ENCODE measurements around the gene RAB24.

RAB24 gene

GRCh38 chr5:177333420-177334154 is 30.1 kb upstream of the RAB24 start:
- no peak for DNase-seq (ENCODE audit: low read depth)

- DNase-seq (ENCODE audit: low read depth): no peak
Measured at GRCh38 chr5:177332896-177333260, 29.4 kb upstream of the RAB24 start.

GRCh38 chr5:177332031-177332895 is 28.7 kb upstream of the RAB24 start:
- DNase-seq (ENCODE audit: low read depth): no peak

GRCh38 chr5:177330991-177331842 is 27.7 kb upstream of the RAB24 start:
- no peak for DNase-seq (ENCODE audit: low read depth)

GRCh38 chr5:177329883-177330282 is 26.4 kb upstream of the RAB24 start:
- no peak for DNase-seq (ENCODE audit: low read depth)

DNA sequence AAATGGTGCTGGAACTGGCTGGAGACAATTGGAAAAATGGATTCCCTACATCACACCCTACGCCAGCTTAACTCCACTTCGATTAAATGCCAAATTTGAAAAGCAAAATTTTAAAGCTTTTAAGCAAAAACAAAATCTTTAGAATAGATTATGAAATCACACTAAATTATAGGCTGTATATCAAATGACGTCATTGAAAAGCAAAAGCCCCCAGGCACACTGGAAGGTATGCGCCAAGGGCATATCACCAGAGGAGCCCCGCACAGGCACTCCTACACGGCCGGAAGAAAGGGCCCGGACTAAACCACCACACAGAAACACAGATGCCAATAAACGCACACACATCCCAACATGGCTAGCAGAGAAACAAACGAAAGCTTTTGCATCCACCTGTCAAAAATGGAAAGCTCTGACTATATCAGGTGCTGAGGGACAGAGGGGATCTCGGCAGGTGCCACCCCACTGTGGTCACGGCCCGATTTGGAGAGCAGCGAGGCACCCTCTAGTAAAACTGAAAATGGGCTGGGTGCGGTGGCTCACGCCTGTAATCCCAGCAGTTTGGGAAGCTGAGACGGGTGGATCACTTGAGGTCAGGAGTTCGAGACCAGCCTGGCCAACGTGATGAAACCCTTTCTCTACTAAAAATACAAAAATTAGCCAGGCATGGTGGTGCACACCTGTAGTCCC is 25.2 kb upstream of the RAB24 start:
- DNase-seq (ENCODE audit: low read depth): no peak

DNA sequence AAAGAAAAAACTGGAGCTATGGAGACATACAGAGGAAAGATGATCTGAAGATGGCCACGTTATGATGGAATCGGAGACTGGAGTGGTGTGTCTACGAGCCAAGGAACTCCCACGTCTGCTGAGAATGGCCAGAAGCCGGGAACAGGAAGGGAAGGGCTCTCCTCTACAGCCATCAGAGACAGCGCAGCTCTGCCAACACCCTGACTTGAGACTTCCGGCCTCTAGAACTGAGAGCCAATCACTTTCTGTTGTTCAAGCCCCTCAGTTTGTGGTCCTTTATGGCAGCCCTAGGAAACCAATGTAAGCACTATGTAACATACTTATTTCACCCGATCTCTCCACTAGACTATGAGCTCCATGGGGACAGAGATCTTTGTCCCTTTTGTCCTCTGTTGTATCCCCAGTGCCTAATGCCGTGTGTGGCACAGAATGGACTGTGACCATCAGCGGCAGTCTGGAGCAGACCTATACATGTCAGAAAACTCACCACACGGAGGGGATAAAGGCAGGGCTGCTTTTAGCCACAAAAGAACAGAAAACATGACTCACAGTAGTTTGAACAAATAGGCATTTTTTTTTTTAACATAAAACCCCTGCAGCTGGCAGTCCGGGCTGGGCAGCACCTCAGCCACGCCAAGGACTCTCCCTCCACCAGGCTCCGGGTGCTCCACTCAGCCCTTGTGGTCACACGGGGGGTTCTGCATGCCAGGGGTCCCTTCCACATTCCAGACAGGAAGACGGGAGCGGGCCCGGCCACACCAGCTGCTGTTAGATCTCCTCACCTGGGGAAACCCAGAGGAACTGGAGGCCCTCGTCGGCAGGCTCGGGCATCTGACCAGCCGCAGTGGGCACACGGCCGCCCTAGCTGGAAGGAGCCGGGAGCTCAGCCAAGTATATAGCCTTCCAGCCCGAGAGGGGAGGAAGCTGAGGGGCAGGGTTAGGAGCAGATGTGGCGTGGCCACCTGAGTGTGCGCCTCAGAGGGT is 24.3 kb upstream of the RAB24 start:
- no peak for DNase-seq (ENCODE audit: low read depth)

DNA sequence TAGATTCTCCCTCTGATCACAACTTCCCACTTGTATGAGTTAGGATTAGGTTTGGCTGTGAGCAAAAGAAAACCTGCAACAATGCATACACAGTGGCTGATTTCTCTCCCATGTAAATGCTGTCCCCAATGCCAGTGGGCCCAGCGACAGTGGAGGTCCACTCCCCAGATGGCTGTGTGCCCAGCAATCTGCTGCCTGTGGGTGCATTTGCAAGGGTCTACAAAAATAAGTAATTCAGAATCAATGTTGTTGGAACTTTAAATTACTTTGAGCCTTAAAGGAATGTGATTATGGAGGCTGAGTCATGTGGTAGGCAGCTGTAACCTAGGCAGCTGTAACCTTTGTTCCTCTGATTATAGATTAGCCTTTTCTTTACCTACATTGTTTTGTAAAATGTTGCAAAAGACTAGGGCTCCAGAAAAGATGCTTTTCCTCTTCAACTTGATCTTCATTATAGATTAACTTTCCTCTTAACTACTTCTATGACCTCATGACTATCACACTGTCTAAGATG is 22.4 kb upstream of the RAB24 start:
- DNase-seq (ENCODE audit: low read depth): no peak

- DNase-seq (ENCODE audit: low read depth): no peak
Measured at GRCh38 chr5:177320879-177321278, 17.4 kb upstream of the RAB24 start.

- DNase-seq (ENCODE audit: low read depth): no peak
Measured at GRCh38 chr5:177319913-177320588, 16.5 kb upstream of the RAB24 start.

DNA sequence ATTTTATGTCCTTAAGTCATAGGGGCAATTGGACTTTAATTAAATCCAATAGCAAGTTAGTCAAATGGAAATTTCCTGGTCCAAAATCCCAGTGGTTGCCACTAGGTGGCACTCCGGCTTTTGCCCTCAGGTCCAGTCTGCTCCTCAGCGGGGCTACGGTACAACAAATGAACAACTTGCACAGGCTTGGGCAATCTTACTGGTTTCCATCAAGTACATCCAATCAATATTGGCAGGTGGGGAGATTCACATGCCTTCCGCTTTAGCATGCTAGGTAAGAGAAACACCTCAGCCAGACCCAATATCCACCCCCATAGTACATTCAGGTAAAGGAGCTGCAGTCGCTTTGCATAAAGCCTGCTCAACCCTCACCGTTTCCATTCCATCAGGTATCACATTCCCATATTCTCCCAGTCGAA is 14.4 kb upstream of the RAB24 start:
- peak; percentile 58 for DNase-seq (ENCODE audit: low read depth)

DNA sequence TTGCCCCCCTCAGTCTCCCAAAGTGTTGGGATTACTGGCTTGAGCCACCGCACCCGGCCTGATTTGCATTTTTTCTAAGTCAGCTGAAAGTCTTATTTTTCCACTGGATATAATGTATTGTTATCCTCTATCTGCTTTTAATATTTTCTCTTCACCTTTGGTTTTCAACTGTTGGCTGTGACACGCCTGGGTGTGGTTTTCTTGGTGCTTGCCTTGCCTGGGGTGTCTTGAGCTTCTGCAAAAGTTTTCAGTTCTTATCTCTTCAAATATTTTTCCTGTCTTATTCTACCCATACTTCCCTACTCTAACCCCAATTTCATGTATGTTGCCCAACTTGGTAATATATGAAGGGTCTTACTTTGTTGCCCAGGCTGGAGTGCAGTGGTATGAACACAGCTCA is 12.5 kb upstream of the RAB24 start:
- DNase-seq (ENCODE audit: low read depth): no peak

DNA sequence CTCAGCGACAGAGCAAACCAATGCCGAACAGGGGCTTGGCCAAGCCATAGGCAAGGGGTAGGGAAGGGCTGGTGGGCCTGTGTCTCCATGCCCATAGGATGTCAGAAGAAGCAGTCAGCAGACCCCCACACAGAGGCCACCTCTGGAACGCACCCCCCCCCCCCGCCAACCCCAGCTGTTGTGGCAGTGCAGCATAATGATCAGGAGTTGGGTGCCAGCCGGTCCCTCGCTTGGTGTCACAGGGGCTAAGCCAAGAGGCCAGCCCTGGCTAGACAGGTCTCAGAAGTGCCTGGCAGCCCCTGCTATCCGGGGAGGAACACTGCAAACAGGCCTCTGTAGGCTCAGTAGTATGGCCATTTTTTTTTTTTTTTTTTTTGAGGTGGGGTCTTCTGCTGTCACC is 11.9 kb upstream of the RAB24 start:
- no peak for DNase-seq (ENCODE audit: low read depth)

GRCh38 chr5:177314376-177315342 is 11.1 kb upstream of the RAB24 start:
- no peak for DNase-seq (ENCODE audit: low read depth)

GRCh38 chr5:177313561-177314259 is 10.2 kb upstream of the RAB24 start:
- no peak for DNase-seq (ENCODE audit: low read depth)

DNA sequence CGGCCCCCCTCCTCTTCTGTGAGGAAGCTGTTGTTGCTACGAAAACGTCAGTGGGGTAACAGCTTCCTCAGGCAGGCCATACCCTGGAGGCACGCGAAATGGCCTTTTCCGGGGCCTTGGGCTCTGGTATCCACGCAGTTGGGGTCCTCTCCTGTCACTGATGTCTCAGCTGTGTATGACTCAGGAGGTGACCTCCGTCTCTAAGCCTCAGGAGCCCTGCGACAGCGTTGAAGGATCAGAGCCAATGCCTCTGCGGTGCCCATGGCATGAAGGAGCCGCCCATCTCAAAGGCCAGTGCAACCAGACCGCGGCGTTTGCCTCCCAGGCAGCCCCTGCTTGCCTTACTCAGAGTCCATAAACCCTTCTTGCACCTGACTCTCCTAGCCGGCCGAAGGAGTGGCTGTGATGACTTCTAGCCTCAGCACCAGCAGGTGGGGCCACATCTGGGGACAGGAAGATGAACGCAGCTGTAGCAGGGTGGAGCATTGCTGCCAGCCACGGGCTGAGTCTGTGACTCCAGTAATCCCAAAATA is 9.2 kb upstream of the RAB24 start:
- DNase-seq (ENCODE audit: low read depth): no peak

GRCh38 chr5:177311723-177312648 is 8.5 kb upstream of the RAB24 start, which contains the start of gene MXD3:
Gene MXD3, minus strand, starts transcription at chr5:177311898. Its CDS starts 68 bp downstream, at chr5:177311830.
- peak; percentile 90 for DNase-seq (ENCODE audit: low read depth)
